Neutrophil (primary cell): ENCODE data around the gene ECE1.

Source experiments
- H3K27ac ChIP-seq: fragments of 200-600 bp; sonication (generic); 2 replicates; pipeline ENCODE4 v1.5.1; 2016; ENCODE audit warnings: mild to moderate bottlenecking, moderate library complexity
- H3K27me3 ChIP-seq: fragments of 200-600 bp; sonication (generic); 2 replicates; pipeline ENCODE4 v1.6.0; 2016; ENCODE audit warnings: mild to moderate bottlenecking
- H3K36me3 ChIP-seq: fragments of 200-600 bp; sonication (generic); 2 replicates; pipeline ENCODE4 v1.5.1; 2017
- H3K4me1 ChIP-seq, 2 experiments: fragments of 200-600 bp in 1 of 2; sonication (generic) in 1 of 2; 1 replicate in 1 of 2; 2 replicates in 1 of 2; pipeline versions ENCODE4 v1.5.1 to v1.6.1; 2013 to 2016; ENCODE audit warnings: low read depth in 1 of 2, low read length in 1 of 2, mild to moderate bottlenecking in 1 of 2, moderate library complexity in 1 of 2; ENCODE audit not compliant: control insufficient read depth in 1 of 2, insufficient read depth in 1 of 2
- H3K4me3 ChIP-seq, 2 experiments: fragments of 200-600 bp in 1 of 2; sonication (generic) in 1 of 2; 1 replicate in 1 of 2; 2 replicates in 1 of 2; pipeline ENCODE4 v1.5.1; 2013 to 2016; ENCODE audit warnings: low read depth in 1 of 2, low read length in 1 of 2, mild to moderate bottlenecking in 1 of 2, moderate library complexity in 1 of 2
- H3K9me3 ChIP-seq: fragments of 200-600 bp; sonication (generic); 2 replicates; pipeline ENCODE4 v1.5.1; 2016
- TF ChIP-seq, protein P1 (sequence below): fragments of 200-600 bp; sonication (generic); IDR thresholded peaks from 2 replicates; pipeline ENCODE4 v1.5.1; 2016; ENCODE audit warnings: antibody characterized with exemption

The ECE1 gene

GRCh38 chr1:21258331-21259134, 31.7 kb downstream of the ECE1 start:
- Histone ChIP-seq H3K27me3 (no peaks in the 10 kb centered on the region), H3K4me1 (peaks cover 21 to 23% of the 10 kb centered on the region in 2 experiments), H3K27ac (peak overlapping the region; percentile 10), H3K9me3 (no peaks in the 10 kb centered on the region), H3K4me3 (no peak overlapping the region), H3K36me3 (peaks cover 93% of the 10 kb centered on the region)
- TF ChIP-seq, protein P1, sequence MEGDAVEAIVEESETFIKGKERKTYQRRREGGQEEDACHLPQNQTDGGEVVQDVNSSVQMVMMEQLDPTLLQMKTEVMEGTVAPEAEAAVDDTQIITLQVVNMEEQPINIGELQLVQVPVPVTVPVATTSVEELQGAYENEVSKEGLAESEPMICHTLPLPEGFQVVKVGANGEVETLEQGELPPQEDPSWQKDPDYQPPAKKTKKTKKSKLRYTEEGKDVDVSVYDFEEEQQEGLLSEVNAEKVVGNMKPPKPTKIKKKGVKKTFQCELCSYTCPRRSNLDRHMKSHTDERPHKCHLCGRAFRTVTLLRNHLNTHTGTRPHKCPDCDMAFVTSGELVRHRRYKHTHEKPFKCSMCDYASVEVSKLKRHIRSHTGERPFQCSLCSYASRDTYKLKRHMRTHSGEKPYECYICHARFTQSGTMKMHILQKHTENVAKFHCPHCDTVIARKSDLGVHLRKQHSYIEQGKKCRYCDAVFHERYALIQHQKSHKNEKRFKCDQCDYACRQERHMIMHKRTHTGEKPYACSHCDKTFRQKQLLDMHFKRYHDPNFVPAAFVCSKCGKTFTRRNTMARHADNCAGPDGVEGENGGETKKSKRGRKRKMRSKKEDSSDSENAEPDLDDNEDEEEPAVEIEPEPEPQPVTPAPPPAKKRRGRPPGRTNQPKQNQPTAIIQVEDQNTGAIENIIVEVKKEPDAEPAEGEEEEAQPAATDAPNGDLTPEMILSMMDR = no peak

- no peaks in the 10 kb centered on the region for H3K9me3 ChIP-seq
- H3K27me3 ChIP-seq = no peaks in the 10 kb centered on the region
- peaks cover 16 to 19% of the 10 kb centered on the region in 2 experiments for H3K4me1 ChIP-seq
- H3K4me3 ChIP-seq = no peak overlapping the region
- TF ChIP-seq, protein P1 = no peak
- H3K36me3 ChIP-seq = peaks cover 93% of the 10 kb centered on the region
- H3K27ac ChIP-seq = peak overlapping the region; percentile 10
Measured at GRCh38 chr1:21257431-21258135, 32.7 kb downstream of the ECE1 start.

- TF ChIP-seq, protein P1 = no peak
- peaks cover 8 to 11% of the 10 kb centered on the region in 2 experiments for H3K4me1 ChIP-seq
- no peaks in the 10 kb centered on the region for H3K9me3 ChIP-seq
- H3K36me3 ChIP-seq = peaks cover 96% of the 10 kb centered on the region
- no peak overlapping the region for H3K4me3 ChIP-seq
- no peaks in the 10 kb centered on the region for H3K27me3 ChIP-seq
- no peak overlapping the region for H3K27ac ChIP-seq
Measured at GRCh38 chr1:21256776-21257175, 33.5 kb downstream of the ECE1 start.

DNA sequence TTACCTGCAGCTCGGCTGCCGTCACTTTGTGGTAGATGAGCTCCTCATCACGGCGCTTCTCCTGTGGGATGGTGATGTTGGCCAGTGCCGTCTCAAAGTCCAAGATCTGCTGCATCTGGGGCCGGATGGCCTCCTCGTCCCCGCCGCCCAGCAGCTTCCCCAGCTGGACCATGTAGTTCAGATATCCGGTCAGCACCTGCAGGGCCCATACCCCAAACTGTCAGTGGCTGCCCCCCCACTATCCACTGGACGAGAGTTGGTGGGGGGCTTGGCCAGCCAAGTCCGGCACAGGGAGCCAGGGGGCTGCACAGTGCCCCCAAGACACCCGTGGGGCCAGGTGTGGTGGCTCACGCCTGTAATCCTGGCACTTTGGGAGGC, 34.3 kb downstream of the ECE1 start:
- Histone ChIP-seq H3K27me3 (no peaks in the 10 kb centered on the region), H3K9me3 (no peaks in the 10 kb centered on the region), H3K36me3 (peaks cover 100% of the 10 kb centered on the region), H3K4me1 (peaks cover 0 to 3% of the 10 kb centered on the region in 2 experiments), H3K27ac (no peak overlapping the region), H3K4me3 (no peak overlapping the region)
- TF ChIP-seq, protein P1 = no peak

- H3K4me1 ChIP-seq = no peaks in the 10 kb centered on the region
- H3K36me3 ChIP-seq = peaks cover 100% of the 10 kb centered on the region
- H3K9me3 ChIP-seq = no peaks in the 10 kb centered on the region
- peak overlapping the region; percentile 31 for H3K27ac ChIP-seq
- H3K4me3 ChIP-seq = no peak overlapping the region
- no peaks in the 10 kb centered on the region for H3K27me3 ChIP-seq
- TF ChIP-seq, protein P1 = peak; percentile 69
Measured at GRCh38 chr1:21255284-21255942, 34.9 kb downstream of the ECE1 start.
